A204.1 (cell line): ENCODE data around the gene STK11.

Experiments
- FAIRE-seq: peaks from 2 replicates; lab custom pipeline; 2012; peaks lifted over from hg19 to GRCh38; lab: Jason Lieb, UNC

The STK11 gene, protein sequence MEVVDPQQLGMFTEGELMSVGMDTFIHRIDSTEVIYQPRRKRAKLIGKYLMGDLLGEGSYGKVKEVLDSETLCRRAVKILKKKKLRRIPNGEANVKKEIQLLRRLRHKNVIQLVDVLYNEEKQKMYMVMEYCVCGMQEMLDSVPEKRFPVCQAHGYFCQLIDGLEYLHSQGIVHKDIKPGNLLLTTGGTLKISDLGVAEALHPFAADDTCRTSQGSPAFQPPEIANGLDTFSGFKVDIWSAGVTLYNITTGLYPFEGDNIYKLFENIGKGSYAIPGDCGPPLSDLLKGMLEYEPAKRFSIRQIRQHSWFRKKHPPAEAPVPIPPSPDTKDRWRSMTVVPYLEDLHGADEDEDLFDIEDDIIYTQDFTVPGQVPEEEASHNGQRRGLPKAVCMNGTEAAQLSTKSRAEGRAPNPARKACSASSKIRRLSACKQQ

DNA sequence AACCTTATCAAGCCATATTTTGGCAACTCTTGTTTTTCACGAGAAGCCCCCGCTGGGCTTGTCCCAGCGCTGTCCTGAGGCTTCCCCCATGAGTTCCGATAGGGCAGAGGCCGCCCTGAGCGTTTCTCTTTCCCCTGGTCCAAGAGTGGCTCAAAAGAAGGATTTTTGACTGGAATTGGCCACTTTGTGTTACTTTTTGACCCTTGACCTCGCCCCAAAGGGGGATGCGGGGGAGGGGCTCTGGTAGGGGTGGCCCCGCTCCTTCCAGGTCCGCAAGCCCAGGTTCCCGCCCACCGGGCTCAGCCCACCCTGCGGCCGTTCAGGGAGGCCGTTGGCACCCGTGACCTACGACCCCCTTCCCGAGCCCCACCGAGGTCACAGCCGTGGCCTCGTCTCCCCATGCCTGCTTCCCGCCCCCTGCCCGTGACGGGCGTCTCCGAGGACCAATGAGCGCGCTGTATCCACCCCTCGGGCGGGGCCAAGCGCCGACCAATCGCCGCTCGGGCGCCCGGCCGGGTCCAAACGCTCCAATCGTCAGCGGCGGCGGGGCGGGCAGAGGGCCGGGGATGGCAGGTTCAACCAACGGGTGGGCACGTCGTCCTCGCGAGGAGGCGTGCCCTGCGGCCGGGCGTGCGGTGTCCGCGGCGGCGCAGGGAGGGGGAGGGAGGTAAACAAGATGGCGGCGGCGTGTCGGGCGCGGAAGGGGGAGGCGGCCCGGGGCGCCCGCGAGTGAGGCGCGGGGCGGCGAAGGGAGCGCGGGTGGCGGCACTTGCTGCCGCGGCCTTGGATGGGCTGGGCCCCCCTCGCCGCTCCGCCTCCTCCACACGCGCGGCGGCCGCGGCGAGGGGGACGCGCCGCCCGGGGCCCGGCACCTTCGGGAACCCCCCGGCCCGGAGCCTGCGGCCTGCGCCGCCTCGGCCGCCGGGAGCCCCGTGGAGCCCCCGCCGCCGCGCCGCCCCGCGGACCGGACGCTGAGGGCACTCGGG is at the start of gene STK11:
Gene STK11 (plus strand): TSS at position 665 of the 986 bp plus-strand sequence. CDS start 1,136 bp downstream, outside the sequence.
- FAIRE-seq: peak; percentile 90

DNA sequence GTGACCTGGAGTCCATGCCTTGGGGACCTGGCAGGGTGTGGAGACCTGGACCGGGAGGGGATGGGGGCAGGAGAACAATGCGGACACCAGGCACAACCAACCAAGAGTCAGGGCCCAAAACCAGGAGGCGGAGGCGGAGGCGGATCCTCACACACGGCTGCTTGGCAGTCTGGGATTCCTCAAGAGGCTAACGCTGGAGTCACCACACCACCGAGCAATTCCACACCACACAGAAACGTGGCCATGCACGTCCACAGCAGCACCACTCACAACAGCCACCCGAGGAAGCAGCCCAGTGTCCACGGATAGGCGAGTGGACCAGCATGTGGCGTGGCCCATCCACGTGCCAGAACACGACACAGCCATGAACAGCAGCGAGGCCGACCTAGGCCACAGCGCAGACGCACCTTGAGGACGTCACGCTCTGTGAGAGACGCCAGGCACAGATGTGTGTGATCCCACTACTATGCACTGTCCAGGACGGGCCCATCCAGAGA is 49.2 kb upstream of the STK11 start:
- FAIRE-seq: no peak

DNA sequence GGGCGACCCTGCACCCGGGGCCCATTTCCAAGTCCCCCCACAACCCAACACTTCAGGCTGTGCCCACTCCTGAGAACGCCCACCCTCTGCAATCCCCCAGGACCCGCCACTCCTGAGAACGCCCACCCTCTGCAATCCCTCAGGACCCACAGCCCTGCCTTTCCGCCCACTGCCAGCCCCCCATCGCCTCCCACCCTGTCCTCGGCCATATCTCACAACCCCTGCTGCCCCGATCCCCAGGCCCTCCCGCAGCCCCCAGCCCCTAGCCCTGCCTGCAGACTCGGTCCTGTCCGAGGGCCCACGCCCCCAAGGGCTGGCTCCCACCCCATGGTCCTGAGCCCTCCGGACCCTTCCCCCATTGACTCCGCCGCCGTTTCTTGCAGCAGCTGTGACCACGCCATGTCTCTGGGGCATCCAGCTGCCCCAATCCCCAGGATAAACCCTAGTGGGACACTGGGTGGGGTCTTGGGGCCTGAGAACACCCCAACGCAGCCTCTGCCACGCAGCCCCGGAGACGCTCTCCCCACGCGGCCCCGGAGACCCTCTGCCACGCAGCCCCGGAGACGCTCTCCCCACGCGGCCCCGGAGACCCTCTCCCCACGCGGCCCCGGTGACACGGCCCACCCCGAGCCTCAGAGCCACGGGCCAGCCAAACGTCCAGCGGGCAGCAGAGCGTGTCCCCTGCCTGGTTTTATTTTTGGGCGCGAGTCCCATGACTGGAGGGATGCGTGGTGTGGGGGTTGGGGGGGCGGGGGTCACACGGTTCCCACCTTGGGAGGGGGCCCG is 48.6 kb upstream of the STK11 start:
- FAIRE-seq: no peak

DNA sequence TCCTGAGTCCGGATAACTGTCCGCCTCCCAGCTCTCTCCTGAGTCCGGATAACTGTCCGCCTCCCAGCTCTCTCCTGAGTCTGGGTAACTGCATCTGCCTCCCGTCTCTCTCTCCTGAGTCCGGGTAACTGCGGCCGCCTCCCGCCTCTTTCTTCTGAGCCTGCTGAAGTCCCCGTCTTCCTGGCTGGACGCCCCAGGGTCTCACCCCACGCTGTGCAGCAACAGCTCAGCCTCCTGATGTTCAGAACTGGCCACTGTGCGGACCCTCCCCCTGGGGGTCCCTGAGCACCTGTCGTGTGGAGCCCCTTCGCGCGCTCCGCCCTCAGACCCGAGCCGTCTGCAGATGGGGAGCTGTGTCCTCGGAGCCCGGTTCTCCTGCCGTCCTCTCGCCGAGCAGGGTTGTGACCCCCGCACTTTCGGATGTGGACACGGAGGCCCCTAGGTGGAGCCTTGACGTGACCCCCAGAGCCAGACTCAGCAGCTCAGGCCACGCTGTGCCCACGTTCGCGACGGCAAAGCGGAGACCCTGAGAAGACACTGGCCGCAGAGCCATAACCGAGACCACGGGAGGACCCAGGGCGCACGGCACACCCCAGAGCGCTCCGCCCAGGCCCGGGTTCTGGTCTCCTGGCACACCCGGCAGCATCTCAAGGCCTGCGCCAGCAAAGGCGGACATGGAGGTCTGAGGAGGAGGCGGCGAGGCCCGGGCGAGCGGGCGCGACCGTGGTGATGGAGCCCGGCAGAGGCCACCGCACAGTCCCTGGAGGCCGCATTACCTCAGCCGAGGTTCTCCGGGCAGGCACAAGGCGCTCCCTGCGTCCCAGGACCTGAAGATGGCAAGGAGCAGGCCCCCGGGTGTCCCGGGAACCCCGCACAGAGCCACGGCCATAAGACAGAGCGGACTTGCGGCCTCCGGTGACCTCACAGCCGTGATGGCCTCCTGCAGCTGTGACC is 47.4 kb upstream of the STK11 start:
- FAIRE-seq: no peak

DNA sequence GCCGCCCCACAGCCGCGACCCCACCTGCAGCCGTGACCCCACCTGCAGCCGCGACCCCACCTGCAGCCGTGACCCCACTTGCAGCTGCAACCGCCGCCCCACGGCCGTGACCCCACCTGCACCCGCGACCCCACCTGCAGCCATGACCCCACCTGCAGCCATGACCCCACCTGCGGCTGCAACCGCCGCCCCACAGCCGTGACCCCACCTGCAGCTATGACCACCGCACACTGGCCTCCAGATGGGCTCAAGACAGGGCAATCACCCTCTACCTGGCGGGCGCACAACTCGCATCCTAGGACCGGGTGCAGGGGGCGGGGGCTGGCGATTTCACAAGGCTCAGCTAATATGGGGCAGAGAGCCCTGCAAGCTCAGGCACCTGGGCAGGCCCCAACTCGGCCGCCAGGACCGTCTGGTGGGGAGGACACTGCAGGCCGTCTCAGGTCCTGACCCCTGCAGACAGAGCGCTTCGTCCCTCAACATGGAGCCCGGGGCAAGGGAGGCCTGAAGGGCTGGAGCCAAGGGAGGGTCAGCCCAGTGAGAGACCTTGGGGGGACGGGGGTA is 46.6 kb upstream of the STK11 start:
- FAIRE-seq: no peak

DNA sequence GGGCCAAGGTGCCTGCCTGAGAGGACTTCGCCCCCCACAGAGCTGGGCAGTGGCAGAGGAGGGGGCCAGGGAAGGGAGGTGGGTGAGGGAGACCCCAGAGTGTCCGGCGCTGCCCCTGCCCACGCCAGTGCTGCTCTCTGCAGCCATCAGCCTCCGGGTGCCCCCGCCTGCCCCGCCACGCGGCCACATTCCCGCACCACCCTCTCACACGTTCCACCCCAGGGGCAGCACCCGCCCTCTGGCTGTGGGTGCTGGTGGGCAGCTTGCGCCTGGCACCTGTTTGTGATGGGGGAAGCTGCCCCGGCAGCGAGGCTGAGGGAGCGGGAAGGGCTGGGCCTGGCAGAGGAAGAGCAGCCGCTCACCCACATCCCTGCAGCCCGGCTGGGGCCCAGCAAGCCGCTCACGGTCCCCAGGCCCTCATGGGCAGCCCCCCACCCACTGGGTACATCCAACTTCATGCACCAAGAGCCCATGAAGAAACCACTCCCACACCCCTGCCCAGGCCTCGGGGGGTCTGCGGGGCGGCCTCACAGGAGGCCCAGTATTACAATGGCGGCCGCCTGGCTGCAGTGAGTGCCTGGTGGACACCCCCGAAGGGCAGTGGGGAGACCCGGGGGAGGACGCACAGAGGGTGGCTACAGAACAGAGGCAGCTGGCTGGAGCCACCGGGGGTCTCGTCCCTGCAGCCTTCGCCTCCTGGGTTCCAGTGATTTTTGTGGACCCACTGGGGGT is 45.5 kb upstream of the STK11 start:
- no peak for FAIRE-seq

DNA sequence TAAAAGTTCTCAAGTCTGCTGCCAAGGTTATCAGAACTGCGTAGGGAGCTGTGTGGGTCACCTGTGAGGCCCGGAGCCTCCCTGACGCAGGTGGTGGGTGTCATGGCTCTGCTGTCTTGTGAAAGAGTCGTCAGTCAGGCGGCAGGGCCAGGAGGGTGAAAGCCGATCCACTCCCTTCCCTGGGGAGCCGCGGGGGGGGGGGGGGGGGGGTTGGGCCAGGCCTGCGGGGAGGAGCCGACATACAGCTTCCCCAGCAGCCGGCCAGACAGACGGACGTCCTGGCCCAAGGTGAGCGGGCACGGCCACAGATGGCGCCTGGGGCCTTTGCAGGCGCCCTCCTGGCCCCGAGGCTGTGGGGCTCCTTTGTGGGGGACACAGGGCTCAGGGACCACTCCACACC is 43.9 kb upstream of the STK11 start:
- no peak for FAIRE-seq

DNA sequence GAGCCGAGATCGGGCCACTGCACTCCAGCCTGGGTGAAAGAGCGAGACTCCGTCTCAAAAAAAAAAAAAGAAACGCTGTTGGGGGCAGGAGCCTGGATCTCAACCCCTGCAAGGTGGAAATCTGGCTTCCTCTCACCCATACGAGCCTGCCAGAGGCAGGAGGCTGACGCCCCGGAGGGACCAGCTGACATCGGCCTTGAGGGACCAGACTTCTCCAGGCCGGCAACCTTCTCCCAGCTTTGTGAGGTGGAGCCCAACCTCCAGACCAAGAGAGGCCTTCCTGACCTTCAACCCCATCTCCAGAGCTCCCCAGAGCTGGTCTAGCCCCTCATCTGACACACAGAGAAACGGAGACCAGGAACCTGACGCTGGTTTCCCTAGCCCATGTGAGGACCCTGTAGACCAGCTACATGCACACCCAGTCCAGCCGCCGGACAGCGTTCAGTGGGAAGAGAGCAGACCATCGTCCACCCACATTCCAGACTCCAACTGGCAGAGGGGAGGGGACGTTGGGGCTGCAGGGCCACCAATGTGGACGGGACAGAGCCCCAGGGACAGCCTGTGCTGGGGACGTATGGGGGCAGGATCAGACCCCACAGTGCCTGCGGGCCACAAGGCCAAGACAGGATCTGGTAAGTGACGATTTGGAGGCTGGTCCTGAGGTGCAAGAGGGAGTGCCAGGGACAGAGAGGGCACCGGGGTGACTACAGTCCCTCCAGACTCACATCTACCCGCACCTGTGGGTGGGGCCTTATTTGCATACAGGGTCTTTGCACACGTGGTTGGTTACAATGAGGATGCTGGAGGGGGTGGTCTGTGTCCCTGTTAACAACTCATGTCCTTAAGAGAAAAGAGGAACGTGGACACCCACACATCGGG is 42.9 kb upstream of the STK11 start:
- no peak for FAIRE-seq

DNA sequence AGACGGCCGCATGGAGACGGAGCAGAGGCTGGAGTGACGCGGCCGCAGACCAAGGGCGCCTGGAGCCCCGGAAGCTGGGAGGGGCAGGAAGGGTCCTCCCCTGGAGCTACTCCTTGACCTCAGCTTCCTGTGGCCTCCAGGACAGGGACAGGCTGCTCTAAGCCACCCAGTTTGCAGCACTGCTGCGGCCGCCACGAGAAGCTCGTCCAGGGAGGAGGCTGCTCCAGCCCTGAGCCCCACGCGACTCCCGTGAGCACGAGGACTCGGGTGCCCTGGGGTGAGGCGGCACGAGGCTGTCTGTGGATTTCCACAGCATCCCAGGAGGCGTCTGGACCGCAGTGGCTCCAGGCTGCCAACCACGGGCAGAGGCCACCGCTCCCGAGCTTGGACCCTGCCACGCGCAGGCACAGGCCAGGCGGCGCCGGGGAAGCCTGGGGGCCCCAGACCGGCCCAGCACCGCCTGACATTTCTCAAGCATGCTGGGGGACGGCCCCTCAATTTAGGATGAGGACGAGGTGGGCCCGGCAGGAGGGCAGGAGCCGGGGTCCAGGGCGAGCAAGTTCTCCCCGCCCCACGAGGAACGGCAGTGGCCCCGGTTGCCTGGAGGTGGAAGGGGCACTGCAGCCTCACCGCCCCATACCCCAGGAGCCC is 42.2 kb upstream of the STK11 start:
- FAIRE-seq: no peak

DNA sequence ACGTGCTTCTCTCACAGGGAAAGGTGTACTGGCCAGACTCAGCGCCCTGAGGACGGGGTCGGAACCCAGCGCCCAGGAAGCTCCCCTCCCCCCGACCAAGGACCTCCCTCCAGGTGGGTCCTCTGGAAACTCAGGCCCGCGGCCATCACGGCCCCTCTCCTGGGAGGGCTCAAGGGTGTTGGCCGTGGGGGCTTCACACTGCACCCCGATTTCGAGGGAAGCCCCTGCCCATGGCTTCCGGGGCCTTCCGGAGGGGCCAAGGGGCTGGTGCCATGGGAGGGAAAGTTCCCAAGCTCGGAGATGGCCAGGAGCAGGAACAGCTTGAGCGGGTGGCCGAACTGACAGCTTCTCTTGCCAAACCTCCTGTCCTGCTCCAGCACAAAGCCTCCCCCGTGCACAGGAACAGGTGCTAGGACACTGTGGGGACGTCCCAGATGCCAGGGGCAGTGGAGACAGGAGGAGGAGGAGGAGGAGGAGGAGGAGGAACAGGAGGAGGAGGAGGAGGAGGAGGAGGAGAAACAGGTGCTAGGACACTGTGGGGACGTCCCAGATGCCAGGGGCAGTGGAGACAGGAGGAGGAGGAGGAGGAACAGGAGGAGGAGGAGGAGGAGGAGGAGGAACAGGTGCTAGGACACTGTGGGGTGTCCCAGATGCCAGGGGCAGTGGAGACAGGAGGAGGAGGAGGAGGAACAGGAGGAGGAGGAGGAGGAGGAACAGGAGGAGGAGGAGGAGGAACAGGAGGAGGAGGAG is 41.5 kb upstream of the STK11 start:
- FAIRE-seq: no peak

DNA sequence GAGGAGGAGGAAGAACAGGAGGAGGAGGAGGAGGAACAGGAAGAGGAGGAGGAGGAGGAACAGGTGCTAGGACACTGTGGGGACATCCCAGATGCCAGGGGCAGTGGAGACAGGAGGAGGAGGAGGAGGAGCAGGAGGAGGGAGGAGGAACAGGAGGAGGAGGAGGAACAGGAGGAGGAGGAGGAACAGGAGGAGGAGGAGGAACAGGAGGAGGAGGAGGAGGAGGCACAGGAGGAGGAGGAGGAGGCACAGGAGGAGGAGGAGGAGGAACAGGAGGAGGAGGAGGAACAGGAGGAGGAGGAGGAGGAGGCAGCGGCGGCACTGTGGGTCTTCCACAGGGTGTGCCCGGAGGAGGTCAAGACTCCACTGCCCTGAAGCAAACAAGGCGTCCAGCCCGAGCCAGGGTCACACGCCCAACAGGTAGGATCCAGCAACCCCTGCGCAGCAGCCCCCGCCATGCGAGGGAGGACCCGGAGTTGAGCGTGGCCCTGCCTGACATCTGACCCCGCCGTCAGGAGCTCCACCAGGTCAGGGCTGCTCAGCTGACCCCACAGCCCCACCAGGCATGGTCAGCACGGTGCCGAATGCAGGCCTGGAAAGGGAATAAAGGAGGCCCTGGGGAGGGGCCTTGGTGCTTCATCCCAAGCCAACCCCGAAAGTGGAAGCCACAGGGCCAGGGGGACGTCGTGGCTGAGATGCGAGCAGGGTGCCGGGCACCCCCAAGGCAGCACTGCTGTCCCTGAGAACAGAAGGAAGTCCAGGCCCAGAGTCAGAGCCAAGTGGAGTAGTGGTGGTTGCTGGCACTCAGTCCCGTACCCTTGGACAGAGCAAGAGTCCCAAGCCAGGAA is 40.7 kb upstream of the STK11 start:
- FAIRE-seq: no peak

DNA sequence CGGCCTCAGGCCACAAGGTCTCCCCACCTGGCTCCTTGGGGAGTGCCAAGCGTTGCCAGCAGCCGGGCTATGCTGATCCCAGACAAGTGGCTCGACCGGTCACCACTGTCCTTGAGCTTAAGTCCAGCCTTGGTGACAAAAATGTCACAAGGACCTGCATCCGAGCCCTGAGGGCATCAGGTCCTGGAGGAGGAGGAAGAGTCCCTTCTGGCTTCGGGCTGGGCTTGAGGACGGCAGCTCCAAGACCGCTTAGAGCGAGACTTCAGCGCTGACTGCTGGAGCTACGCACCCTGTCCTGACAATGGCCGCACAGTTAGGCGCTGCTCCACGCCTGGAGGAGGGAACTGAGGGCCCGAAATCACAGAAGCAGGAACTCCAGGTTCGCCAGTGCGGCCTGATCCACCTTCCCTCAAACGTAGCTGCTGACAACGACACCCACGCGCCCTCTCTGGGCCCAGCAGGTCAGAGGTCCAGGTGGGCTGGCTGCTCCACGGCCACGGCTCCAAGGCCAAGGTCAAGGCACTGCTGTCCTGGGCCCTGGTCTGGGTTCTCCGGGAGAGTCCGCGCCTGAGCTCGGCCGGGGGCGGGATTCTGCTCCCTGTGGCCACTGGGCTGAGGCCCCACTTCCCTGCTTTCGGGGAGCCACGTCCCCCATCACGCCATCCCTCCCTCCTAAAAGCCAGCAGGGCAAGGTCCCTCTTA is 38.6 kb upstream of the STK11 start:
- FAIRE-seq: no peak

DNA sequence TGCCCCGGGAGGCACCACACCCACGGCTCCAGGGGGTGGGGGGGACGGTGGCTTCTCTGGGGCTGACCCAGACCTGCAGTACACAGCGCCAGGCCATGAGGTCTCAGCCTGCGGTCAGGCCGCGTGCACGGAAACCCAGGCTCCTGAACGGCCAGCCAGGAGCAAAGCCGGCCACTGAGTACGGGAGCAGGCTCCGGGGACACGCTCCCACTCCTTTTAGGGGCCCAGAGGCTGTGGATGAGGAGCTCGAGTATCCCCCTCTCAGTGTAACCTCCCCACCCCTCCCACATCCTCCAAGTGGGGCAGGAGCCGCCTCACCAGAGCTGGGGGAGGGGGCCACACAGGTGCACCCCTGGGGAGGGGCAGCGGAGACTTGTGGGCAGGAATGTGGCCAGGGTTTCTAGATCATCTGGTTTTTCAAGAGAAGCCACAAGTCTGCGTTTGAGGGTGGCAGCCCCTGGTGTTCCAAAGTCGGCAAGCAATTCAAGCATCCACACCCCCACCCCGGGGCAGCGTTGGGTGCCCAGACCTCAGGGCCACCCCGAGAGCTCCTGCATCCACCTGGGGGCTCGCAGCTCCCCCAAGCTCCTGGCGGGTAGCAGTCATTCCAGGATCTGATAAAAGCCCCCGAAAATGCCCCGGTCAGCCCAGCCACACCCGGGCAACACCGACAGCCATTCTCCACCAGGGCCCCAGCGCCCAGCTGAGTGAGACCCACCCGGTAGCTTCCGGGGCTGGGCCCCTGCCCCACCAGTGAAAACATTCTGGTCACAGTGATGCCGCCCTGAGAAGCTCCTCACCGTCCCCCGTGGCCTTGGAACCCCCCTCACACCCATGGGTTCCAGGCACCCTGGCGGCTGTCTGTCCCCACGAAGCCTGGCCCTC is 37.6 kb upstream of the STK11 start:
- FAIRE-seq: no peak

DNA sequence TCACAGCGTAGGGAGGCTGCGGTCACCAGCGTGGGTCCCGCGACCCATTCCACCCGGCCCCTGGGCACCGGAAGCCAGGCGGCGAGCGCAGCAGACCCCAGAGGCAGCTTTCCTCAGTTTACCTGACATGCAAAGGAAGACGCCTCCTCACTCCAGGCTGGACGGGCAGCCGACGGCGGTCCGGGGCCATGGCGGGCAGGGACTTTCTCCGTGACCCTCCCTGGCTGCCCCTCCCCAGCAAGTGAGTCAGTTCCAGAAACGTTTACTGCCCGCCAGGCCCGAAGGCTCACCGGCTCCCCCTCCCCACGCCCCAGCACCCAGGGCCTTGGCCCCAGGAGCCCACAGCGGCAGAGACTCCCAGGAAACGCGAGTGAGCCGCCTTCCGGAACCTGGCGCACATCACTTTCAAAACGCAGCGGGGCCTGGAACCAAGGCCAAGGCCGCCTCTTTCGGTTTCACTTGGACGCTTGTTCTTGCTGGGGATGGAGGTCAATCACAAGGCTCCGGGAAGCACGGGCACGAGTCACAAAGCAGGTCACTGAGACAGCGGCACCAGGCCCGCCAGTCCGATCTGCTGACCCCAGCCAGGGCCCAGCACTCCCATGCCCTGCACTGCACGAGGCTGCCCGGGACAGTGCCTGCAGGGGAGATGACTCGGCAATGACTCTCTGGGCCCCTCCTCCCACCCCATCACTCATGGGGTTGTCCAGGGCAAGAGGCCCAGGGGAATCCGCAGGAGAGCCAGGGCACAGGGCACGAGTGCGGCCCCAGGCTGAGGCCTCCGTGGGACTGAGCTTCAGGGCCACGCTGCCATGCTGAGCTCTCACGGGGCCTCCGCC is 36.8 kb upstream of the STK11 start:
- FAIRE-seq: no peak
